ENCODE measurements around the gene DFFB.

Gene DFFB

DNA sequence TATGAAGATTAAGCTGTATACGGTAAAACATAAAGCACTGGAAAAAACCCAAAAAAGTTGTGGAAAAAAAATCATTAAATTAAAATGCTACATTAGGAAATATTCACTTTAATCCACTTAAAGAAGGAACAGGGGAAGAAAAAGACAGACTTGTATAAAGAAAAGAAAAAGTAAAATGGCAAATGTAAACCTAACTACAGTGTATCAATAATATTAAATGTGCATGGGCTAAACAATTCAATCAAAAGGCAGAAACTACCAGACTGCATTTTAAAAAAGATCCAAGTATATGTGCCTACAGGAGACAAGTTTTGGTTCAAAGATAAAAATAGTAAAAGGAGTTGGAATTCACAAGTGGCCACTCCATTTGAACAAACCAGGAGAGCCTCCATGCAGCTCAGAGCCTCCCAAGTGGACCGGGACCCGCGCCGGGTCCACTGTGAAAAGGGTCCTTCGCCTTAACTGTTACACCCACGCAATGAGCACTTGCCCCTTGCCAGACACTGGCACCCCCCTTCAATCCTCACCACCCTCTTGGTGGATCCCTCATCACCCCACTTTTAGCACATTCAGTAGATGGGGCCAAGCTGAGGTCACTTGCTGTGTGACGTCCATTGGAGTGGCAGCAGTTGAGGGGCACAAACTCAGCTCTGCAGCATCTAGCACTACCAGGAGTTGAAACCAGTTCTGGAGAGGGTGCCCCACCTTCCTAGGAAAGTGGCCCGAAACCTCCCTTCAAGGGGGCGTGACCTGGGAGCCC lies 41.9 kb downstream of the DFFB start:
- DNase-seq: no peak

DNA sequence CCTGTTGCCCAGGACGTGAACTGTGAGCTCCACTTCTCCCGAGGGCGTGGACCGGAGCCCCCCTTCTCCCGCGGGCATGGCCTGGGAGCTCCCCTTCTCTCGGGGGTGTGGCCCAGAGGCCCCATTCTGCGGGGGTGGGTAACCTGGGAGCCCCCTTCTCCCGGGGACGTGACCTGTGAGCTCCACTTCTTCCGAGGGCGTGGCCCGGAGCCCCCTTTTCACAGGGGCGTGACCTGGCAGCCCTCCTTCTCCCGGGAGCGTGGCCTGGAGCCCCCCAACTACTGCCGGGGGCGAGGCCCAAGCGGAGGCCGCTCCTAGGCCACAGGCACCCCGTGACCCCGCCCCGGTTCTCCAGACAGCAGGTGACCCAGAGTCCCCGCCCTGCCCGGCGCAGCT lies 42.5 kb downstream of the DFFB start:
- DNase-seq: no peak

DNA sequence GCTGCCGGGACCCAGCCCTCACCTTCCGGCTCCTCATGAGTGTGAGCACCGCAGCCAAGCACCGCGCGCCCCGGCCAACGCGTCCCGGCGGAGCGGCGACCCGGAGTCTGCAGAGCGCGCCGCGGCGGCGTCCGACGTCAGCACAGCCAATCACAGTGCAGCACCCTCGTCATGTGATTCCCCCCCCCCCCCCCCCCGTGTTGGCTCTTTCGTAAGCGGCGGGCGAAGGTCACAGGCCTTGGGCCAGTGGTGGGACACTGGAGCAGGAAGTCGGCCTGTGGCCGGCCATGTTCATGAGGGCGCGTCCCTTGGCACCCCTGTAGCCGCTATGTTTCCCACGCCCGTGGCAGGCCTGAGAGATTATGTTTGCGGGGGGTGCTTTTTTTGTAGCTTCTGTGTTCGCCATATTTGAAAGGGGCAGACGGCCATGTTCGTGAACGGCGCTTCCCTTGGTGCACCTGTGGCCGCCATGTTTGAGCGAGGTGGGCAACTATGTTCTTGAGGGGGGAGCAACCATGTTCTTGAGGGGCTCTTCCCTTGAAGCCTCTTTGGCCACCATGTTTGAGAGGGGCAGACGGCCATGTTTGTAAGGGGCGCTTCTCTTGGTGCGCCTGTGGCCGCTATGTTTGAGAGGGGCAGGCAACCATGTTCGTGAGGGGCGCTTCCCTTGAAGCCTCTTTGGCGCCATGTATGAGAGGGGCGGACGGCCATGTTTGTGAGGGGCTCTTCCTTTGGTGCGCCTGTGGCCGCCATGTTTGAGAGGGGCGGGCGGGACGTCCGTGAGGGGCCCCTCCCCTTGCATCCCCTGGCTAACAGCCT lies 43.1 kb downstream of the DFFB start, which contains the start of gene C1orf174:
Gene C1orf174, minus strand, starts transcription at position 123 of the 819 bp plus-strand sequence. Its CDS starts 86 bp downstream, at position 37.
- DNase-seq: peak; percentile 96 to 98

DNA sequence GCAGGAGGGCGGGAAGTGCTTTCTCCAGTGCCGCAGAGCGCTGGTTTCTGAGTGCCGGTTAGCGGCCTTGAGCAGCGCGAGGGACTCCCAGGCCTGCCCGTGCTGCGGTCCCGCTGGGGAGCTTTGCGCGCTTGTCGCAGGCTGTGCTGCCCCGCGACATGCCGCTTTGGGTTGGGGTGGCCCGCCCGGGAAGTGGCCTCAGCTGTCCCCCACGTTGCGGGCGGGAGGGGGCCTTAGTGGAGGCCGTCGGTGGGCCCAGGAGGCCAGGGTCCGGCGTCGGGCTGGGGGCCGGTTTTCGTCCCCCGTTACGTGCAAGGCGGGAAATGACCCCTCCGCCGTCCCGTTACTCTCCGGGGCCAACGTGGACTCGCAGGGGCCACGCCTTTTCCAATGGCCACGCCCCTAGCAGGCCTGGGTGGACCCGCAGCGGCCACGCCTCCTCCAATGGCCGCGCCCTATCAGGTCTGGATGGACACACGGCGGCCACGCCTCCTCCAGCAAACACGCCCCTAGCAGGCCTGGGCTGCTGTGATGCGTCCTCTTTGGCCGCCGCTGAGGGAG lies 43.8 kb downstream of the DFFB start:
- peak; percentile 89 to 92 for DNase-seq

DNA sequence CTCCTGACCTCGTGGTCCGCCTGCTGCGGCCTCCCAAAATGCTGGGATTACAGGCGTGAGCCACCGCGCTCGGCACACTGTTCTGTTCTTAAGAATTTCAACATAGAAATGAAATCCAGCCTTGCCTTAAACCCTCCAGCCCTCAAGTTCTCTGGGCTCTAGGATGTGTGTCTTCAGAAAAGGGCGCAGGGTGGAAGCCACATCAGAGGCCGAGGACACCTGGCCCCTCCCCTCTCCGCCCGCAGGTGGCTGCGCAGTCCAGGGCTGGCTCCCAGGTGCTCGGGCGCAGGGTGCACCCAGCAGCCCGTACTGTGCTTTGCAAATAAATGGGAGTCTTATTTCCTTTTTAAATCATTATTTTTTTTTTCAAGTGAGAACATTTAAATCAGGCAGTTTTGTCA lies 44.8 kb downstream of the DFFB start:
- DNase-seq: no peak

DNA sequence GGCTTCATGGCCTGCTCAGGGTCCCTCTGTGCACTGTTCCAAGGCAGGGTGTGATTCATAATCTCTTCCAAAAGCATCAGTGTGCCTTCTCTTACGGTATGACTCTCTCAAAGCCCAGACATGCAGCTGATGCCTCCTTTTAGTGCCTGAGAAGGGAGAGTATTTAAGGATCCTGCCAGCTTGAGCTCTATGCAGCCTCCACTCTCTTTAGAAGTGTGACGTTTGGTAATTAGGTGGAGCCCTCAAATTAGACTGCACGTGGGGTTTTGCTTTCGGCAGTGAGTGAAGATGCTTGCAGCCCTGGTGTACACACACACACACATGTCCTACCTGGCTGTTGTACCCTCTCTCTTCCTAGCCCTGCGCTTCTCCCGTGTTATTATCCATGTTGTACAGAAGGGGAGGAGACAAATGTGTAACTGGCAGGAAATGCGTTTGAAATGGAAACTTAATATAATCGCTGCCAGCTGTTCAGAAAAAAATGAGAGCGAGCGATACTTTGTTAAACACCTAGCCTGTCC lies 45.4 kb downstream of the DFFB start:
- peak; percentile 27 to 51 for DNase-seq

DNA sequence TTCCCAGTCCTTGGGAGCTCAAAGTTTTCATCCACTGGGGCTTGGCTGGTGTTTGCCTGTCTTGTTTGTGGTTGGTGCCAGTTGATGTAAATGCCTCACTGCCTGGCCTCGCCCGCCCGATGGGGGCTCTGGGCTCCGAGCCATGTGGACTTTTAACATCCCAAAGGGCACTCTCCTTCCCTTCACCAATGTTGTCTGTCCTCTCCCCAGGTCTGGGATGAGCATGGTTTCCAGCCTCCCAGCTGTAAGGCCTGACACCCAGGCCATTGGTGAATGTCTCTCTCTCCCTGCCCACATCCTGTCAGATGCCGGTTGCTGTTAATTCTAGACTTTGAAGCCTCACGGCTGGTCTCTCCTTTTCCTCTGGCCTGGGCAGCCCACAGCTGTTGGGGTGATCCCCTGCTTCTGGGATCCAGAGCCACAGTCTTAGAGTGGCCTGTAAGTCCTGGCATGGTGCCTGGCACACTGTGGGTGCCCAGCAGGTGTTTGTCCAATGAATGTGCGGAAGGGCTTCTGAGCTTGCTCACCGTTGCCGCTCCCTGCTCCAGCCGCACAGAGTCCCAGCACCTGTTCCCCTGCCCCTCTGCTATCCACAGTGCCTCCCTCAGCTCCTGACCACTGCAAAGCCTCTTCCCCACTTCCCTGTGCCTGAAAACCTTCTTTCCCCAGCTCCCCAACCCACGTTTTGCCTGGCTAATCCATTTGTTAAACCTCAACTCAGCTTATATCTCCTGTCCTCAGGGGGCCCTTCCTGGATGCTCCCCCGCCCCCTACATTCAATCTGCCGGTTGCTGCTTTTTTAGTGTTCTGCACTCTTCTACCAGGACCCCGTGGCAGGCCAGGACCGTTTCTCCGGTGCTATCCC lies 46.1 kb downstream of the DFFB start:
- peak; percentile 71 to 89 for DNase-seq

DNA sequence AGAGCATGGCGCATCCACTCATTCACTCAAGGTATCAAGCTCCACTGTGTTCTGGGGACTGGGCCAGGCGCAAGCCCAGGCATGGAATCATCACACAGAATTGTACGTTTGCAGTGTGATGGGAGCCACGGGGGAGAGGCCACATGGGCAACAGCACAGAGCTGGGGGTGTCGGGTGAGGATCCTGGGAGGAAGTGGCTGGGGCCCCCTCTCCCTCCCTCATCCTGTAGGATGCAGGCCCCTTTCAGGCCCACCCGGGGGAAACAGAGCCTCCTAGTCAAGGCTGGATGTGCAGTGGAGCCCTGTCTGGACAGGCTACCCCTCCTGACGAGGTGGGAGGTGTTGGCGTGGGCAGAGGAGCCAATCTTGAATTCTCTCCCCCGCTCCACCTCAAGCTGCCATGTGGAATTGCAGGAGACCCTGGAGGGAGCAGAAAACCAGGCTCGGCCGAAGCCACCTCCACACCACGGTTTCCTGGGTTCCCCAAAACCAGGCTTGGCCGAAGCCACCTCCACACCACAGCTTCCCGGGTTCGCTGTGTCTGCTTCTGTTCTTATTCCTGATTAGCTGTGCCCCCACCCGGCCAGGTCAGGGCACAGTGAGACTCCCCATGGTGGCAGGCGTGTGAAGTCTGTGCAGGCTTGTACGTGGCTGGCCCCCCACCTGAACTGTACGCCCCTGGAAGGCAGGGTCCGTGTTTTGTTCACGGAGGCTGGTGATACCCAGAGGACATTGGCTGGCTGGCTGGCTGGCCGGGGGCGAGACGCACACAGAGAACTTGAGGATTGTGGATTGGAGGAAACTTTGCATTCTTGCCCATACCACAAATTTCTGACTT lies 46.9 kb downstream of the DFFB start:
- DNase-seq: peak in 1 of 2 experiments; percentile 10

DNA sequence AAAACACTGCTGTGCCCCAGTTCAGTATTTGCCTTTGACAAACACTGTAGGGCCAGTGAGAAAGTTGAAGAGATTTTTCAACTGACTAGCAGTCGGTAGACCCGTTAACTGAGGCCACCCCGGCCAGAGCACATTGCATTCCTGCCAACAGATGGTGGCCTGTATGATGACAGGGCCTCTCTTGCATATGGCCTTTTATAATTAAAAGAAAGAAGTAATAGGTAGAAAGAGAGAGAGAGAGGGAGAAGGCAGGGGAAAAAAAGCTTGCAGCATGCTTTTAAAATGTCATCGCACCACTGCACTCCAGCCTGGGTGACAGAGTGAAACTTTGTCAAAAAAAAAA lies 47.5 kb downstream of the DFFB start:
- no peak for DNase-seq

DNA sequence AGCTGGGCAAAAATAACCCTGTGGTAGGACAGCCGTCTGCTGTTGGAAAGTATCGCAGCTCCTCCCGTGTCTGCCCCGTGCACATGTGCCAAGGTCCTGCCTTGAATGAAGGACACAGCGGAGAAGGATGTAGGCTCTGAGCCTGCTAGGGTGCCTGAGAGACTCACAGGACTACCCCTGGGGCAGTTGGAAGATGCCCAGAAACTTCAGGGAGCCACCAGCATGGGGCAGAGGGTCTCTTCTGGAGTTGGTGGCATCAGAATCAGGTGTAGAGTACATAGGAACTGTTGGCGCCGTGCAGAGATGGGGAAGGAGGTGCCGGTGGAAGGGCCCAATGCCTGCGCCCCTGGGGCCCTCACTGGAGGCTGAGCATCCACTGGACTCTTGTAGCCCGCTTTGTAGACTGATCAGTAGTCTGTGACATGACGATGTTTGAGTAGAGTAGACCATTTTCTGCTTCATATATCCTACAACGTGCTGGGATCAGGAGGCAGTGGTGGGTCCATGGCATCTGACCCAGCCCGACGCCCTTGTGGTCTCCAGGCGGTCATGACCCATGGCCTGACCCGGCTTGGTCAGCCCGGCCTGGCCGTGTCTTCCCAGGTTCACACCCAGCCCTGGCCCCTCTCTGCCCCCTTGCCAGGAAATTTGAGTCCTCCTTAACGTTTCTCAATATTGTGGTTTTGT lies 48.1 kb downstream of the DFFB start:
- no peak for DNase-seq

DNA sequence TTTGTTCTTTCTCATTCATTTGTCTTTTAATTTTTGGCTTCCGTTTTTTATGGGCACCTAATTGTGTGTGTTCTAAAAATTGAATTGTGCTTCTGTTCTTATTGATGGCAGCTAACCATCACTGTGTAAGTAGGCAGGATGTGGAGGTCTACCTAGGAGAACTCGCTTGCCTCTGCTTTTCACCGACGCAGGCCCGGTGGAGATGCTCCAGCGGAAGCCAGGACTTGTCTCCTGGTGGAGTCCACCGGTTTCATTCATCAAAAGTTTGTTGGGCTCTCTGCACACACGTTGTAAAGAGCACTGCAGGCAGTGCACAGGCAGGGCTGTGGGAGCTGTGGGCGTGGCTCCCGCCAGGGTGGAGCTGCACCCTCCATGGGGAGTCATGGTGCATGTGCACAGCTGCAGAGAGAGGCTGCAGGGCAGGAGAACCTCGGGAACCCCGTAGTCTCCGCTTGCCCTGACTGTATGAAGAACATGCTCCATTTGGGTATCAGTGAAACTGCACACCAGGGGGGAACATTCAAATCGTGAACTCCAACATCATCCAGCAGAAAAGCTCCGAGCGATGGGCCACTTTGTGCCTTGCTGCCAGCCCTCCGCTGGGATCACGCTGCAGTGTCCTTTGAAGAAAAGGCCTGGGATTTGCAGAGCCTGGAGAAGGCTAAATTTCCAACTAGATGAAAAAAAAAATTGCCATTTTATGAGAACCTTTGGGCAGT lies 48.8 kb downstream of the DFFB start:
- DNase-seq: no peak

DNA sequence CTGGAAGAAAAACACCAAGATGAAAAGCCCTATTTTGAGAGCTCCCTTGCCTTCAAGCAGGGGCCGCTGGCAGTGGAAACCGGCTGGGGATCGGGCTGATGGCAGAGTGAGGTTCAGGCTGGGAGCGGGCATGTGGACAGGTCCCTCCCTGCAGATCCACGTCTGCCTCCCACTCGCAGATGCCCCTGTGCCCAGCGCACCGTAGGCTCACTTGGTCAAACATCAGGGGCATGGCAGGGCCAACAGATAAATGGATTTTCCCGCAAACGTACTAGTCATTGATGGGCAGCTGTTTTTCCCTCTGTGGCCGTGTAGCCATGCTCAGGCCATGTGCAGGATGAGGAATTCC lies 49.4 kb downstream of the DFFB start:
- no peak for DNase-seq

DNA sequence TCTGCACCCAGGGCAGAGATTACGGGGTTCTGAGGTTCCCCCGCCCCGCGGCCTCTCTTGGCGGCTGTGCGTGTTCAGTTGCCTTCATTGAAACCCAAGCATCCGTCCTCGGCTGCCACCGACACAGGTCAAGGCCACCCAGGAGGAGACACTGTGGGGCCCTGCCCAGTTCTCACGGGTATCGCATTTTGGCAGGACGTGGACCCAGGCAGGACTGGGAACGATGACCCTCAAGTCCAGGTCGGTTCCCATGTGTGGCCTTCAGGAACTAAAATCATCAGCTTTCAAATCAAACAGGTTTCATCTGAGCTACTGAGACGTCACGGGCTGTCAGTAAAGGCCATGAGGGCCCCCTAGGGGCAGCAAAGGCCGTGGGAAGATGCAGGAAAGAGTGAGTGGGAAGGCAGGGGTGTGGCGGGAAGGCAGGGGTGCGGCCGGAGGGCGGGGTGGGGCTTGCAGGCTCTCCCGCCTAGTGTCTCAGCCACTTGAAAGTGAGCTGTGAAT lies 49.8 kb downstream of the DFFB start:
- no peak for DNase-seq

DNA sequence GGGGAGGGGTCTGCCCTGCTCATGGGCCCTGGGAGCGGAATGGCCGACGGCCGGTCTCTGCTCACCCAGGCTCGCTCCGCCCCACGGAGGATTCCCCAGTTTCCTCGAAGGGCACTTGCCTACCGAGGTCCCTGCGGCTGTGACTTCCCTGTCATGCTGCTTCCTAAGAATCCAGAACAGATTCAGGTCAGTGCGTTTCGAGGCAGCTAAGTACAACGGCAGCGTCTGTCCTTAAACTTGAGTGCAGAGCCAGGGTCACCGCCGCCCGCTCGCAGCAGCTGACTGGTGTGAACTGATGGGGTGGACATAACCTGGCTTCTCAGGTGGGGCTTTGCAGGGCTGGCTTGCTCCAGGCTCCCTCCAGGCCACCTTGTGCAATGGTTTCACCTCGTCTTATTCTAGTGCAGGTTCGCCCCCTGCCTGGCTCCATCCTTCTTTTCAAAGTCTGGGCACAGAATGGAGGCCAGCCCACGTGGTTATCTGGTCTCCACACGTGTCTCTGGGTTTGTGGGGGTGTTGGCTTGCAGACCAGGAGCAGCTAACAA lies 50.4 kb downstream of the DFFB start:
- DNase-seq: no peak

DNA sequence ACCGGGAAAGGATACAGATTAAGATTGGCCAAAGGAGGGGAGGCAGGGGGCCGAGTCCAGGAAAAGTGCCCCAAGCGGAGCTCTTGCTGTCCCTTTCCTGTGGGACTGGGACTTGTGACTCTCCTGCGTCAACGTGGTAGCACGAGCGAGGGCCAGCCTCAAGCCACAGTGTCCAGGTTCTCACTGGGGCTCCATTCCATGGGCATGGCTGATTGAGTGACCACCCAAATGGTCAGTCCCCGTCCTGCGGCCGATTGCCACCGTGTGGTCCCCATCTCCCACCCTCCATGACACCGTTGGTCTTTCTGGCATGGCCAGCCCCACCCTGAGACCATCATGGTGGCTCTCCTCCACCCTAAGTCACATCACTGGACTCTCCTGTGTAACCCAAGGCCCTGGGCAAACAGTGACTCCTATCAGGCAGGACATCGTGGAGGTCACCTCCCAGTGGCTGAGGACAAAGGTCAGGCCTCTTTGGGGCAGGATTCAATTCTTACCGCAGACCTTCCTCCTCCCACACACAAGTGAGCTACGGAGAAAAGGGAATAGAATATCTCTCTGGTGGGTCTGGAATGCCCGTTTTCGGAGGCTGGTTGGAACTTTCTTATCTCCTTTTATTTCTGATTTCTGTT lies 51.7 kb downstream of the DFFB start:
- DNase-seq: no peak

DNA sequence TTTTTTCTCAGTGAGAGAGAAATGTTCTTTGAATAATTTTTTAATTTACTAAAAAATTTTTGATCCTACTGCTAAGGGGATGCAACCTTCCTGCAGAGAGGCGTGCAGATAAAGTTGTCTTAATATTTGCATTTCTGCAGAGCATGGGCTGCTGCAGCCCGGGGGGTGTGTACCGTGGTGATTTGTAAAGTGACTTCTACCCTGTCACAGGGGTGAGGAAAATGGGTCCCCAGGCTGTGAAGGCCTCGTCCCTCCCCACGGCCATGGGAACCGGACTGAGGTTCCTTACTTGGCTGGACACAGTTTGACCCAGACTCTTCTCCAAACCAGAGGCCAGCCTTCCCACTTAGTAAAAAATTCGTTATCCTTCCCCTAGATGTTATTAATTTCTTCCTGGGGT lies 52.3 kb downstream of the DFFB start:
- DNase-seq: no peak

DNA sequence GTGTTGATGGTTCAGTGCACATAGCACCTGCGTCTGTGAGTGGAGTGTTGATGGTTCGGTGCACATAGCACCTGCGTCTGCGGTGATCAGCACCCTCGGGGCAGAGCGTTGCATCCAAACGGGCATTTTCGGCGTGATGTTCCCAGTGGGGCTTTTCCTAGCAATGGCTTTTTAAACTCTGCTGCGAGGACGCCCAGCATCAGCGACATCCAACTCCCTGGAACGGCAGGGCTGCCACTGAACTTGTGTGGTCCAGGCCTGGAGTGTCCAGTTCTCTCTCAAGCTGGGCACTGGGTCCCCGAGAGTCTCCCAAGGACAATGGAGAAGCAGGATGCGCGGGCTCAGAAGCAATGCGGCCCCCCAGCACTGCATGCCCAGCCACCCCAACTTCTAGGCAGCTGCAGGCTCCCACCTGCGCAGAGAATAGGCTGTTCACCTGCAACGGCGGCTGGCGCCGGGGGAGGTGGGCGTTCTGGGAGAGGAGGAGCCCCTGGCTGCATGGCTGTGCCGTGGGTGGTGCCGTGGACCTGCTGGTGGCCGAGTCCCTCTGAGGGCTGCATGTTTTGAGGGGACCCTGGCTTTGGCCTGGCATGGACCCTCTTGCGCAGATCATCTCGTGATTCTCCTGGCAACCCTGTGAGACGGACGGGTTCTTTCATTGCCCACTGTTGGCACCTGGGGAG lies 52.9 kb downstream of the DFFB start:
- DNase-seq: peak in 1 of 2 experiments; percentile 25
